ENCODE results near the gene SUCLA2.

DNA sequence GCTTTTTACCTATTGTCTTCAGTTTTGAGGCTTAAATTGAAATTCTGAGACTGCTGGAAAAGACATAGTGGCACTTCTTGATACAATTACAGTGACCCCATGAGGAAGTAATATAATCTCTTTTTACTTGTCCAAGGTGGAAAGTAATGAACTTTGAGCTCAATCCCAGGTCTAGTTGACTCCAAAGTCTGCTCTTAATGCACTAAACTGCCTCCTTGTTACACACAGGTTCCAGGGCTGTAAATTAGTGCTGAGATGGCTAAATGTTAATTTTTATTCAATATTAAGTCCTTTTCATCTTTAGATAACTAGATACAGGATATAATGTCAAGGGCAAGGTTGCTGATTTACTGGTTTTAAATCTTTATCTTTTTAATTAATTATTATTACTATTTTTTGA lies 39.0 kb upstream of the SUCLA2 start:
- TF ChIP-seq, protein P1, sequence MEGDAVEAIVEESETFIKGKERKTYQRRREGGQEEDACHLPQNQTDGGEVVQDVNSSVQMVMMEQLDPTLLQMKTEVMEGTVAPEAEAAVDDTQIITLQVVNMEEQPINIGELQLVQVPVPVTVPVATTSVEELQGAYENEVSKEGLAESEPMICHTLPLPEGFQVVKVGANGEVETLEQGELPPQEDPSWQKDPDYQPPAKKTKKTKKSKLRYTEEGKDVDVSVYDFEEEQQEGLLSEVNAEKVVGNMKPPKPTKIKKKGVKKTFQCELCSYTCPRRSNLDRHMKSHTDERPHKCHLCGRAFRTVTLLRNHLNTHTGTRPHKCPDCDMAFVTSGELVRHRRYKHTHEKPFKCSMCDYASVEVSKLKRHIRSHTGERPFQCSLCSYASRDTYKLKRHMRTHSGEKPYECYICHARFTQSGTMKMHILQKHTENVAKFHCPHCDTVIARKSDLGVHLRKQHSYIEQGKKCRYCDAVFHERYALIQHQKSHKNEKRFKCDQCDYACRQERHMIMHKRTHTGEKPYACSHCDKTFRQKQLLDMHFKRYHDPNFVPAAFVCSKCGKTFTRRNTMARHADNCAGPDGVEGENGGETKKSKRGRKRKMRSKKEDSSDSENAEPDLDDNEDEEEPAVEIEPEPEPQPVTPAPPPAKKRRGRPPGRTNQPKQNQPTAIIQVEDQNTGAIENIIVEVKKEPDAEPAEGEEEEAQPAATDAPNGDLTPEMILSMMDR (IDR thresholded peaks at IDR 0.05; ENCODE audit: low read length), result no peak
- no peak for TF ChIP-seq EZH2 (IDR thresholded peaks at IDR 0.05; ENCODE audit: borderline replicate concordance, low read length)

All from OCI-LY1 (cell line).